ENCODE data around the gene RSPH1. TPM values are rescaled to one million over a fixed set of nuclear protein-coding genes. Genes with fewer than 3 reads are reported as not detected.

RSPH1 gene
- total and polyA plus RNA-seq, 2 of the 4 experiments (the other 2 are of a cell fraction) = not detected

GRCh38 chr21:42505090-42505726 lies 9.2 kb upstream of the RSPH1 start:
- Histone ChIP-seq H4K20me1 (ENCODE audit: insufficient read depth, low read length) (no peaks in the 10 kb centered on the region), H3K4me2 (ENCODE audit: low read depth, low read length) (no peak overlapping the region), H2AK9ac (replicated peaks; ENCODE audit: low read depth, low read length, poor library complexity) (no peak overlapping the region), H3K23ac (ENCODE audit: low read depth, low read length) (no peak overlapping the region), H3K27me3 (ENCODE audit: control insufficient read depth, insufficient read depth, low read length) (peaks cover 12% of the 10 kb centered on the region), H3K79me1 (ENCODE audit: low read depth in 1 of 2, low read length in 2 of 2) (no peaks in the 10 kb centered on the region), H3K9me3 (ENCODE audit: control insufficient read depth, insufficient read depth, low read length) (no peaks in the 10 kb centered on the region), H3K27ac (ENCODE audit: insufficient read depth, low read length) (no peak overlapping the region), H3K4me1 (ENCODE audit: control insufficient read depth, insufficient read depth, low read length) (no peaks in the 10 kb centered on the region), H3K4me3 (ENCODE audit: insufficient read depth, low read depth, low read length) (no peak overlapping the region), H2AFZ (replicated peaks; ENCODE audit: low read length, poor library complexity) (no peak overlapping the region), H4K5ac (ENCODE audit: low read depth, low read length) (no peak overlapping the region), H4K91ac (ENCODE audit: insufficient read depth, low read depth, low read length) (no peak overlapping the region), H3K4ac (ENCODE audit: low read depth, low read length) (no peak overlapping the region), H3K18ac (ENCODE audit: low read depth, low read length) (no peak overlapping the region), H4K8ac (ENCODE audit: low read depth in 2 of 2, low read length in 2 of 2) (no peak overlapping the region), H2BK20ac (ENCODE audit: low read depth, low read length) (no peak overlapping the region), H2BK15ac (ENCODE audit: low read depth, low read length) (no peak overlapping the region), H2AK5ac (ENCODE audit: low read depth, low read length) (no peak overlapping the region), H3K36me3 (ENCODE audit: control insufficient read depth, insufficient read depth, low read length) (no peaks in the 10 kb centered on the region), H2BK120ac (ENCODE audit: low read depth, low read length) (no peak overlapping the region), H3K9me1 (ENCODE audit: insufficient read depth, low read length) (no peaks in the 10 kb centered on the region), H3K56ac (ENCODE audit: extremely low read depth, insufficient read depth, low read length) (no peak overlapping the region), H2BK5ac (ENCODE audit: low read depth, low read length, poor library complexity, severe bottlenecking) (no peak overlapping the region), H3K14ac (replicated peaks; ENCODE audit: low read depth, low read length) (no peak overlapping the region), H3K9ac (ENCODE audit: low read depth, low read length) (no peak overlapping the region)
- dilution Hi-C loops (cut with HindIII; ENCODE audit: low sequenced_read_pairs, unreplicated experiment) (no loop called here), intact Hi-C loops (cut with micrococcal nuclease) (no loop called here), in situ Hi-C loops (cut with MboI; ENCODE audit: low sequenced_read_pairs) (no loop called here)
- ChIA-PET CTCF (no interaction called here), POLR2A (ENCODE audit: unreplicated experiment) (no interaction called here)
- no peak for DNase-seq
- no peak for ATAC-seq (ENCODE audit: low read depth)
- no TSS peak for BruUV-seq (replicated peaks)
- TF ChIP-seq RCOR1 (IDR thresholded peaks at IDR 0.05; ENCODE audit: insufficient replicate concordance, low read length) (no peak), CEBPB (IDR thresholded peaks at IDR 0.05; ENCODE audit: low read depth, low read length) (no peak)
- WGBS, 2 experiments (ENCODE audit: extremely low coverage in 2 of 2, insufficient read length in 1 of 2) = 8% methylated on average over 2 of the region's 3 CpGs; no CpG with 5 or more reads in 1 of the 2 experiments

Measured in IMR-90 (cell line).